SK-N-MC (cell line): ENCODE measurements around the gene GGCX.

Experiments
- EZH2 ChIP-seq: fragments of 200-600 bp; sonication (generic); IDR thresholded peaks from one replicate; pipeline ENCODE4 v1.6.1; 2017; ENCODE audit warnings: antibody characterized with exemption
- POLR2AphosphoS5 ChIP-seq: IDR thresholded peaks from 2 replicates; pipeline ENCODE4 v1.6.1; 2012; ENCODE audit warnings: mild to moderate bottlenecking, low read depth, low read length, borderline replicate concordance

- no peak for TF ChIP-seq POLR2AphosphoS5
- TF ChIP-seq EZH2 = no peak
Observed at GRCh38 chr2:85590950-85591349, 29.7 kb upstream of the GGCX start.
